H1 (cell line): ENCODE data around the gene MAGI1. TPM values are rescaled to one million over a fixed set of nuclear protein-coding genes. Genes with fewer than 3 reads are reported as not detected.

Experiments
- EGR1 ChIP-seq: IDR thresholded peaks from 2 replicates; pipeline ENCODE4 v1.6.1; 2011; ENCODE audit warnings: low read depth, low read length, borderline replicate concordance
- RAD21 ChIP-seq, 2 experiments: IDR thresholded peaks in 1 of 2; conservative IDR thresholded peaks in 1 of 2; 2 replicates each; pipeline ENCODE4 v1.6.1; 2011; ENCODE audit warnings: low read depth in 2 of 2, low read length in 2 of 2, improper control_type of control experiment in 1 of 2, inconsistent platforms in 1 of 2, mild to moderate bottlenecking in 1 of 2, moderate library complexity in 1 of 2
- SP1 ChIP-seq: IDR thresholded peaks from 2 replicates; pipeline ENCODE4 v1.6.1; 2011; ENCODE audit warnings: low read depth, low read length
- SP2 ChIP-seq: IDR thresholded peaks from 2 replicates; pipeline ENCODE4 v1.6.1; 2012; ENCODE audit warnings: mild to moderate bottlenecking, low read length, inconsistent platforms
- polyA plus RNA-seq, 7 experiments: library from polyadenylated mRNA; depleted of rRNA in 3 of 7; stranded (reverse) in 5 of 7; unstranded in 2 of 7; fragments of >200 nt in 5 of 7; fragments of 200-250 nt in 2 of 7; gene quantifications; 1 replicate in 5 of 7; 2 replicates in 1 of 7; 4 replicates in 1 of 7; pipeline versions ENCODE4 v1.2.1 to v1.2.3, GENCODE V29; 2011 to 2013; ENCODE audit warnings: missing spikeins in 2 of 7, mixed read lengths in 2 of 7
- total RNA-seq: library from RNA; stranded (reverse); fragmentation: NEBNext Ultra II Directional; extraction: Animal tissue kit (Norgen Biotek cat#: 25700); gene quantifications from 2 replicates; pipeline ENCODE4 v1.2.1, GENCODE V29; 2021

Gene MAGI1
- total and polyA plus RNA-seq, 2 of the 8 experiments (the other 6 are each of a cell fraction or from before 2014, with no cell fraction given): 19.8 to 78.0 TPM

DNA sequence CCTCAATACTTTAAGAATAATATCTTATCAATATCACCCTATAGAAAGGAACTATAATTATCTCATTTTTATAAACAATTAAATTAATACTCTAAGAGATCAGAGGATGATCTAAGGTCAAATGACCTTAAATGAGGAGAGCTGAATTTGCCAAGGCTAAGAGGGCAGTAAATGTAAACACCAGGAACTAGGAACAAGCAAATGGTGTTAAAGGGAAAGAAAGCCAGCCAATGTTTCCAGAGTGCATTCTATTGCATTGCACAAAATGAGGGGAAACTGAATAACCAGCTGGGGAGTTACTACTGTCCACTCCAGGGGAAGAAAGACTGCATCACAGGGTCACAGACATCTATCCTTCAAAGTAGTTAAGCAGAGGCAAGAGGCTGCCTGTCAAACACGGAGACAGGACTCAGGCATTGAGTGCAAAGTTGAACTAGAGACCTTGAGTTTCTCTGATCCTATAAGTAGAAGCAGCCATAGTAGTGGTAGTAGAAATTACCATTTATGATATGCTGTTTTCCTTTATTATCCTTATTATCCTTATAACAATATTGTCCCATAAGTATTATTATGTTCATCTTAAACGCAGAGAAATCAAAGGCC is 466.4 kb downstream of the MAGI1 start (continued):
- no peak for TF ChIP-seq SP2
- TF ChIP-seq SP1: no peak
- TF ChIP-seq RAD21 (IDR thresholded peaks at IDR 0.05 in 1 of 2, conservative IDR thresholded peaks at IDR 0.05 in 1 of 2; ENCODE audit: low read depth in 2 of 2, low read length in 2 of 2): no peak
- no peak for TF ChIP-seq EGR1
